C4-2B (cell line): ENCODE results near the gene ARHGEF2.

Experiments
- H3K27ac ChIP-seq: fragments of 450-650 bp; 2 replicates; pipeline ENCODE4 v1.5.1; 2017
- CTCF ChIP-seq: fragments of 450-650 bp; conservative IDR thresholded peaks from 2 replicates; pipeline ENCODE4 v1.5.1; 2017; ENCODE audit warnings: mild to moderate bottlenecking
- ZFX ChIP-seq: fragments of 450-650 bp; IDR thresholded peaks from 2 replicates; pipeline ENCODE4 v1.6.1; 2017

Gene ARHGEF2

GRCh38 chr1:155968051-155968400 lies 10.3 kb downstream of the ARHGEF2 start:
- H3K27ac ChIP-seq = no peak overlapping the region
- TF ChIP-seq CTCF (no peak), ZFX (no peak)

GRCh38 chr1:155967341-155968050 lies 10.9 kb downstream of the ARHGEF2 start:
- TF ChIP-seq ZFX = no peak
- TF ChIP-seq CTCF = no peak
- H3K27ac ChIP-seq = no peak overlapping the region

- H3K27ac ChIP-seq = no peak overlapping the region
- no peak for TF ChIP-seq ZFX
- no peak for TF ChIP-seq CTCF
Measured at GRCh38 chr1:155966750-155967149, 11.6 kb downstream of the ARHGEF2 start.

- TF ChIP-seq ZFX (no peak), CTCF (no peak)
- no peak overlapping the region for H3K27ac ChIP-seq
Measured at GRCh38 chr1:155966135-155966534, 12.2 kb downstream of the ARHGEF2 start.

- H3K27ac ChIP-seq = no peak overlapping the region
- TF ChIP-seq CTCF (no peak), ZFX (no peak)
Measured at GRCh38 chr1:155964193-155964592, 14.2 kb downstream of the ARHGEF2 start.

- H3K27ac ChIP-seq = no peak overlapping the region
Measured at GRCh38 chr1:155962599-155963211, 15.6 kb downstream of the ARHGEF2 start.

GRCh38 chr1:155961937-155962336 lies 16.4 kb downstream of the ARHGEF2 start:
- no peak overlapping the region for H3K27ac ChIP-seq
- TF ChIP-seq ZFX (no peak), CTCF (no peak)

More at GRCh38 chr1:155962599-155963211, 15.6 kb downstream of the ARHGEF2 start:
- no peak for TF ChIP-seq ZFX
- TF ChIP-seq CTCF = no peak
